GM19438 (cell line): ENCODE measurements around the gene KRTAP5-2.

ENCODE experiments used
- ATAC-seq: cut with Tn5 transposase; IDR thresholded peaks from one replicate; pipeline ENCODE4 v1.9.1; 2021; ENCODE audit warnings: low read depth; ENCODE audit not compliant: unreplicated experiment

The KRTAP5-2 gene

DNA sequence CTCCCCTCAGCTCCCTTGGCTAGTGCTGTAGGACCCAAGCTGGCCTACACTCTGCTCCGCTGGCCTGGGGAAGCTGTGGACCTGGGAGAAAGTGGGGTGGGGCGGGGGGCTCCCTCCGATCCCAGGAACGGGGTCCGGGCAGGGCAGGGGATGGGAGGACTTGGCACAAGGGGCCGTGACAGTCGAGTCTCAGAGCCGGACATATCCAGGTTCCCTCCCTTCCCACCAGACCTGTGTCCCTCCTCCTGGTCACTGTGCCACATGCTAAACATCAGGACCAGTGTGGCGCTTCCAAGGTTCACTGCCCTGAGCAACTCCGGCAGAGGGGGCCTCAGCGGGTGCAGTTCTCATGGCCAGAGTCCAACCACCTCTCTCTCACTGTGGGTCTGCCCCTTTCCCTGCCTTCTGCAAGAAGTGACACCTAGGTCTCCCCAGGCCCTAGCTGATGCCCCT is 28.1 kb downstream of the KRTAP5-2 start:
- ATAC-seq: no peak

DNA sequence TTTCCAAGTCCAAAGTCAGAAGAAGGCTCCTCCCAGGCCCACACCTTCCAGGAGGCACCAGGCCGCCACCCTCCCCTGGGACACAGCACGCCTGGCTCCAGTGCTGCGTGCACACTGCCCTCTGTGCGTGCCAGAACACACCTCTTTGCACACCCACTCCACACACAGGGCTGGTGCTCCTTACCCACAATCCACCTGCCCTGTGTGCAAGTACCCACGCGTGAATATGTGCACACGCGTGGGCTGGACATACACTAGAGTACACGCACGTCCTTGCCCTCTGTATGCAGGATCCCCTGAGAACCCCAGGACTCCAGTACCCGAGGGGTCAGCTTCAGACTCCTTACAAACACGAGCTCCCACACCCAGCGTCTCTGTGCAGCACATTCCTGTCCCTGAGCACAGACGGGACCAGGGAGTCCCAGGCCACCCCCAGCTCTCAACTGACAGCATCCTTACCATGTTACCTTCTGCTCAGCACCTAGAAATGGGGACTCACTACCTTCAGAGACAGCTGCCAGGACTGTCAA is 28.8 kb downstream of the KRTAP5-2 start:
- ATAC-seq: no peak

DNA sequence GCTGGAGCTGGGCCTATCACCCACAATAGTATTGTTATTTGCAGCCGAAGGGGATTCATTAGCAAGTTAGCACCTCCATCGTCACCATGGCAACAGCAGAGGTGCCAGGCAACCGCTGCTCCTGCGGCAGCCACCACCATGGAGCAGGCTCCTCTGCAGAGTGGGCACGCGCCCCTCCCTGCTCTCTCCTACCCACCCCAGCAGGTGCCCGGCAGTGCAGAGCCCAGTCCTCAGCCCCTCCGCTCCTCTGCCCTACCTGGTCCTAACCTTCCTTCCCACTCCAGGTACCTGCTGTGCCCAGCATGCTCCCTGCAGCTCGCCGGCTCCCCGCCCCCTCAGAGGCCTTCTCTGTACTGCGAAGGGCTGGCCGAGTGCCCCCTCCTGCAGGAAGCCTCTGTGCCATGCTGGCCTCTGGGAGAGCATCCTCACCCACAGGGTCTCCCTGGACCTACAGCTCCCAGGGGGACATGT is 29.6 kb downstream of the KRTAP5-2 start:
- ATAC-seq: no peak

DNA sequence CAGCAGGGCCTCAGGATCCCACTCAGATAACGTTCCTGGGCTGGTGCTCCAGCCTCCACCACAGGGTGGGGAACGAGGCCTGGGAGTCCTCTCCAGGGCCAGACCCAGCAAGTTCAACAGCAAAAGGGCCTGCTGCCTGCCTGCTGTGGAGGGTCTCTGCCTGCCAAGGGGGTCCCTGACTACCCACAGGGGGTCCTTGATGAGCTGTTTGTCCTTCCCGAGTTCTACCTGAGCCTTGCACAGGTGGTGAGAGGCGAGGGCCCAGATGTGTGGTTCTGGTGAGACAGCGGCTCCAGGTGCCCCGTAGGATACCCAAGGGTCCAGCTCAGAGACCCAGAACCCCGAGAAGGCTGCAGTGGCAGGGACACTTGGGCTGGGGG is 30.4 kb downstream of the KRTAP5-2 start:
- ATAC-seq: no peak

DNA sequence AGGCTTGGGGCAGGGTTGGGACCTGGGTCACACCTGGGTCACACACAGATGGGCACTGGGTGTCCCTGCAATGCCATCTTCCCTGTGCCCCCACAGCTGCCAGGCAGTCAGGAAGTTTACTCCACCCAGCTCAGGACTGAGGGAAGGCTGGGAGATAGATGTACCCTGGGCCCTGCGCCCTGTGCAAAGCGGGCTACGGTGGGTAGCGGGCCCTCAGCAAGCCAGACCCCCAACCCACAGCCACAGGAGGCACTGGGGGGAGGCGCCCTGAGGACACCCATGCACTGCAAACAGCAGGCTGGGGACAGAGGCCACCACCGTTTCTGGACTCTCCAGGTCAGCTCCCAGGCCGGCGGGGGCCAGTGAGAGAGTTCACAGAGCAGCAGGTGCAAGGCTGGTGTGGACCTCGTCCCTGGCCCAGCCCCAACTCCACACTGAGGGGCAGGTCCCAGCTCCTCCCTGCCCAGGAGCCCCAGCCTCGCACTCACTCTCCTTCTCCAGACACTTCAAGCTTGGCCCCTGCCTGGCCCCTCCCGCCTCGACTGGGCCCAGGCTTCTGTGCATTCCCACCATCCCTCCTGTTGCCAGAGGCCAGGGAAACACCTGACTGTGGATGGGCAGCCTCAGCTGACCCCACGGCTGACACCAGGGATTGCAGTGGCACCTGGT is 30.9 kb downstream of the KRTAP5-2 start:
- ATAC-seq: no peak

DNA sequence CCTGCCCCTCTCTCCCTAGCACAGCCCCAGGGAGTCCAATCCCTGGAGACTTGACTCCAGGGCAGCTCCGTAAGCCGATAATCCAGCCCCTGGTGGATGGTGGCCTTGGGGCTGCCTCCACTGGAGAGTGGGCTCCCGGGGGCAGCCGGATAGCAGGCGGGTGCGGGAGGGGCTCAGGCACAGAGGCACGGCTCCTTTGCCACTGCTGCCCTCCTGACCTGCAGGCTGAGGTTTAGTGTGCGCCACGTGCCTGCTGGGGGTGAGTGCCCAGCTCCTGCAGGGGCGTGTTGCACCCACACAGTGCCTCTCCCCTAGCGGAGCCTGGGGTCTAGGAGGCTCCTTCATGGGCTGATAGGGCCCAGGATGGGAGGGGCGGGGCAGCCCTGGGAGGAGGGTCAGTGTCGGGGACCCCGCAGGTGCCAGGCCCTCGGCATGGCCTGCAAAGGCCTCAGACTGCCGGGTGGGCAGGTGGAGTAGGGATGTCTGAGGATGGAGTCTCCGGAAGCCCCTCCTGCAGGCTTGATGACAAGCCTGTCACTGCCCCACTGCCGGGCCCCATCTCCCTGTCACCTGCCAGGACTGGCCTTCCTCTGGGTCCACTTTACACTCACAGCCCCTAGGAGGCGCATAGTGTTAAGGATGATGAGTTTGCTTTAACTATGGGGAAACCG is 31.6 kb downstream of the KRTAP5-2 start:
- ATAC-seq: no peak

DNA sequence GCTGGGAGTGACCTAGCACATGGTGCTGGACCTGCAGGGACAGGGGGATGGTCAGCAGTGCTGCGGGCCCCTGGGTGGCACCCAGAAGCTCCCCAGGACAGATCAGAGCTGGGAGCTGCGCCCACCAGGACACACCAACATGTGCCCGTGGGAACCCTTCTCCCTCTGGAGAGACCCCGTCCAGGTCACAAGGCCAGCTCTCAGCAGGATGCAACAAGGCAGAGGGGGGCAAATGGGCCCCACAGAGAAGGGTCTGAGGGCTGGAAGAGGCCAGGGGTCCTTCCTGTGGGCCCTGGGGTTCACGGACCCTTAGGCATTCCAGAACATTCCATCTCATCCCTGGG is 32.2 kb downstream of the KRTAP5-2 start:
- no peak for ATAC-seq

DNA sequence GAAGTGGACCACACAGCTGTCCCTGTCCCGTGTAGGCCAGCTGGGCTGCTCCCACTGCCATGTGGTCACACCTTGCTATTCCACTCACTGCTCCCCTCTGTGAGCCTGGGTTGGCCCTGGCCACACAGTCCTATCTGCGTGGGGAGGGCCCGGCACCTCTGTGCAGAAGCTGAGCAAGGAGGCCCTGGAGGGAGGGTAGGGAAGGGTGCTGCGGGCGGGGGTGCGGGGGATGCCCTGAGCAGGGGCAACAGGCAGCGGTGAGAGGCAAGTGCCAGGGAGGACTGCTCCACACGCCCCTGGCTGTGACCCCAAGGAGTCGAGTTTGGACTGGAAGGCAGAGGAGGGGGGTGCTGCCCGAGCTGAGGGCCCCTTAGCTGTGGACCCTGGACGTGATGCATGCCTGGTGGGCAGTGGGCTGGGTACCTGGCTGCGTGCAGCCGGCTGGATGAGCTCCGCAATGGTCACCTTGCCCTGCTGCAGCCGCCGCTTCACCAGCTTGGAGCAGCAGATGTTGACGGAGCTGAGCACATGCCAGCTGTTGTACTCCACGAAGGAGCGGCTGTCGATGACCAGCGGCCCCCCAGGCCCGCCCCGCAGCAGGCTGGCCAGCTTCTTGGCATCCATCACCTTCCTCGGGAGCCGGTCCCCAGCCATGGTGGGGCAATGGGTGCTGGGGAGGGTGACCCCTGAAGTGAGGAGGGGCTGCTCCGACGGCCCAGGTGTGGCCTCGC is 32.8 kb downstream of the KRTAP5-2 start:
- no peak for ATAC-seq

DNA sequence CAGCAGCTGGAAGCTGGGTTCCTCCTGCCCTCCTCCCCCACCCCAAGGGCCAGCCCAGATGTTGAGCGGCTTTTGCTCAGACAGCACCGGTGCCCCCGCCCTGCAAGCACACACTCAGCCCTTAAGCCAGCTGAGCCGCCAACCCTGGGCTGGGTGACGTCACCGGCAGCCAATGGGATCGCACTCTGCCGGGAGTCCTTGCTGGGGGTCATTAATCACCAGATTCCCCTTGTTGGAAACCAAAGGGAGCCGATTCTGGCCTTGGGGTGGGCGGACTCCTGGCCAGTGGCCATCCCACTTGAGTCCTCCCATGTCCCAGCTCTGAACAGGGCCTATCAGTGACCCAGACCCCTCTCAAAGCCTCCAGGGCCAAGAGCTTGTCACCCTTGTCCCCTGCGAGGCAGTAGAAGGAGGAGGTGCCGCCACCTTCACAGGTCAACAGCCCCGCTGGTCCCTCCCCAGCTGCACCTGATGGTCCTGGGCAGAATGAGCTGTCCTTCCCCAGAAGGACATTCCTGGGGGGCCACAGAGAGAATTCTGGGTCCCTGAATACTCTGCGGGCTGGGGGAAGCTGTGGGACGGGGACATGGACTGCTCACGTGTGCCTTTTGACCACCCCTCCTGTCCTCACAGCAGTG is 33.4 kb downstream of the KRTAP5-2 start:
- ATAC-seq: no peak

DNA sequence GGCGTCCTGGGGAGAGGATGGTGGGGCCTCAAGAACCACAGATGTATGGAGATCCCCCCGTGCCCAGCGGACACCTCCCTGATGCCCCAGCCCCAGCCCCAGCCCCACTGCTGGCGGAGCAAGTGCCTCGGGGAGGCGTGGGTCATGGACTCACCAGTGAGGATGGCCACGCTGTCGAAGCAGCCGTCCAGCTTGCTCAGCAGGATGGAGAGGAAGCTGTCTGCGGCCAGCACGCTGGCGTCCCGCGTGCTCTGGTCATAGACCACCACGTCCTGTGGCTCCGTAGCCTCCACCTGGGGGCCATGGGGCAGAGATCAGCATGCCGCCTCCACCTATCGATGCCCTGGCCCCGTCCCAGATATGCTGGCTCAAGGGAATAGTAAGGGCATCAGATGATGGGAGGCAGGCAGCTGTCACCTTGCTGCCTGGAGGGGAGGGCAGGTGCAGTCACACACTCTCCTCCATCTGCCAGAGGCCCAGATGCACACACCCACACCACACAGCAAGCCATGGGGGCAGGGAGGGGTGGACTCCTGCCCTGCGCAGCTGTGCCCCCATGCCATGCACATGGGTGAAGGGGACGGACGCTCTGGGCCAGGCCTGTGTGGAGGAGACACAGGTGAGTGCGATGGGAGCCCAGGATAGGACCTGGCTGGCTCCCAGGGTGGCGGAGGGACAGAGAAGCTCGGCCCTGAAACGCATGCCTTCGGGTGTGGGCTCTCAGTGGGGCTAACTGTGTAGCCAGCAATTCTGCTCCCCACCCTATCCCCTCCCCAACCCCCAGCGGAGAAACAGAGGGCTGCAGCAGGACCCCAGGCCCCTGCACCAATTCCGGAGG is 34.2 kb downstream of the KRTAP5-2 start:
- no peak for ATAC-seq

DNA sequence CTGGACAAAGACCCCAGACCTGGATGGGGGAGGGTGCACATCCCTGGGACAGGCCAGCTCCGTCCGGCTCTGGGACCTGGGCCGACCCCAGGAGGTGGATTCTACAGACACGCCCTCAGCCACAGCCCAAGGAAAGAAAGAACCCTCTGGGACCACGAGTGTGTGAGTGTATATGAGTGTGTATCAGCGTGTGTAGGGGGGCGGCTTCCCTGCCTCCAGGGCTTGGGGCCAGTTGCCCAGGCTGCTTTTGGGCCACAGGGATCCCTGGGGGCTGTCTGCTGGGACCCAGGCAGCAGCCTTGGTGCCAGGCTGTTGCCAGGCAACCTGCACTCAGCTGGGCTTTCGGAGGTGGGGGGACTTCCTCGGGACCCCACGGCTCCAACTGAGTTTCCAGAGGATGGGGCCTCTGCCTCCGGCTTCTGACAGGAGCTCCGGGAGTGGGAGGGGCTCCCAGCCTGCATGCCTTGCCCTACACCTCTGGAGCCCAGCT is 34.9 kb downstream of the KRTAP5-2 start:
- ATAC-seq: no peak

DNA sequence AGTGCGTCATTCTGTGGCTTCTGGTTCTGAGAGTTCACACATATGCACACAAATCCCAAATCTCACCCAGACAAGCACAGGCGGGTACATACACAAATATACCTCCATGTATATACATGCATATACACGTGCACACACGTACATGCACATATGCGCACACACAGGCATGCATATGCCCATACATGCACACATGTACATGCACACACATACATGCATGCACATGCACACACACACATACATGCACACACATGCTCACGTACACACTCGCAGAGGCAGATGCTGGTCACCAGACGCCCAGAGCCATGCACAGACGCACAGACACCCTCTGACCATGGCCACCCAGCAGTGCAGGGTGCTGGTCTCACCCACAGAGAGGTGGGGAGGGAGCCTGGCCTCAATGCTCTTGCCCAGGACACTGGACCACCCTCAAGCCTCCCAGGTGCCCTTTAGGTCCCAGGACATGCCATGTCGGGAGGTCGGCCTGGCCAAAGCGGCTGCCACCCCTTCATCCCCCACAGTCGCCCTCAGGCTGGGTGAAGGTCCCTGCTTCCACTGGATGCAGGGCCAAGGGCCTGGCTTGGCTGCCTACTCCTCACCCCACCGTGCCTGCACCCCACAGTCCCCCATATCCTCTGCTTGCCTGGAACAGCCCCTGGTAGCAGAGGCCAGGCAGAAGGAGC is 35.5 kb downstream of the KRTAP5-2 start:
- no peak for ATAC-seq

DNA sequence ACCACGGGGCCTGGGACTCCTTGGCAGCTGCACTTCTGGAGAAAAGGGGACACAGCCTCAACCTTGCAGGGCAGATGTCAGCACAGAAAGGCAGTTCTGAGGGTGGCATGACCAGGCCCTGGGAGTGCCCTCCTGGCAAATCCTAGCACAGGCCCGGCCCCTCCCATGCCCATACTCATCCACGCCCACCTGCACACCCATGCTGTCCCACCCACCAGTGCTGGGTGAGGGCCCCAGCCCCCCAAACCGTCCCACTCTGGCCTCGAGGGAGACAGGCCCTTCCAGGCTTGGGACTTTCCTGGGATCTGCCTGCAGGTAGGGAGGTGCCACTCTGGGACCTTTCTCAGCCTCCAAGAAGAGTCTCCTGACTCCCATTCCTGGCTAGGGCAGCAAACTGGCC is 36.1 kb downstream of the KRTAP5-2 start:
- ATAC-seq: no peak

DNA sequence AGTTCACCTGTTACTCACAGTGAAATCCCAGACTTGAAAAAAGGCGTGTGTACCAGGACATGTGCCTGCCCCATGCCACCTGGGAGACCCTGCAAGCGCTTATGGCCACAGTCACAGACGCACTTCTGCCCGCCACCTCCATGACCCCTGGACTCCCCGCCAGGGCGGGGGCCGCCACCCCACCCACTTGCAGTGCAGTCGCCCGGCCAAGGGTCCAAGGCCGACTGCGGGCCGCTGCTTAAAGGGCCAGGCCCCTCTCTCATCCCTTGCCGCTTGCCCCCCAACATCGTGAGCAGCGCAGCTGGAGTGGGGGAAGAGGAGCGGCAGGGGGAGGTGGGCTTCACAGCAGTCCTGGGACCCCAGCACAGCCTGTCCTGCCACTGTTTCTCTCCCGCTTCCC is 36.8 kb downstream of the KRTAP5-2 start:
- no peak for ATAC-seq

DNA sequence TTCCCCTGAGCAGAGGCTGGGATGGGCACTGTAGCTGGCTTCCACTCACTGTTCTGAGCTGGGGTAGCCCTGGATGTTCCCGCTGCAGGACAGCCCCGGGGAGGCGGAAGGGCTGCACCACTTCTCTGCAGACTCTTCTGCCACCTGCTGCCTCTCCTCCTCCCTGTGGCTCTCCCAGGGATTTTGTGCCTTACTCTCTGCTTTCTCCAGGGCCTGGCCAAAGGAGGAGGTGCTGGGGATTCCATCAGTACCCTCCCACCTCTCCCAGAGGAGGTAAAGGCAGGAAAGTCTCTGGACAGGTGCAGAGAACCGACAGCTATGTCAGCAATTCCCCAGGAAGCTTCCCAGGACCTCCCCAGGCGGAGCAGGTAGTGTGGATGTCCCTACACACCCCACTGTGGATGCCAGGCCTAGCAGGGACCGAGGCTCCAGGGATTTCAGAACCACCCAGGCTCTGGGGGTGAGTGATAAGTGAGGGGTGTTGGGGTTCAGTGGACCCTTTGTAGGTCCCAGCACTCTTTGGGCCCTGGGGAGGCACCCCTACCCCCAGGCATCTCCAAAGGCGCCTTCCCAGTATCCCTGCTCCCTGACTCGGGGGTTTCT is 37.3 kb downstream of the KRTAP5-2 start:
- ATAC-seq: no peak

DNA sequence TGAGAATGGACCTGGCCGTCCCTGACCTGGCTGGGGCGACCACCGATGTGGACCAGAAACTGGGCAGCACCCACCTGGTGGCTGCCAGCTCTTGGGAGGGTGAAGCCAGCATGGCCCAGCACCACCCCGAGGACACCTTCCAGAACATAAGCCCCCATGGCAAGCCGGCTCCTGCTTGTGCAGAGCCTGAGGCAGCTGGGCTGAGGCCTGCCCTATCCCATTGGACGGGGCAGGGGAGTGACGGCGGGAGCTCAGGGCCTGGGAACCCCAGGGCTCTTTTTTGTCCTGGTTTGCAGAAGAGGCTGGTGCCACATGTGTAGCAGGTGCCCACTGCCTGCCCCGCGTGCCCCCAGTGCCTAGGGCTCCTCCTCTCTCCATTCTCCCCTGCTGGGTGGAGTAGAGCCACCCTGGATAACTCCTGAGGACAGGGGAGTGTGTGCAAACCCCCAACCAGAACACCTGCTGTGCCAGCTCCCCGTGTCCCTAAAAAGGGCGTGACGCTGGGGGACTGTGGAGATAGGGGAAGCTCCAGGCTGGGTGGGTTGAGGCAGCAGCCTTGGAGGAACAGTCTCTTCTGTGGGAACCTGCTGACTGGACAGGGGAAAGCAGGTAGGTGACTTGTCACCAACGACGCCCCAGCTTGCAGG is 38.0 kb downstream of the KRTAP5-2 start:
- ATAC-seq: no peak

DNA sequence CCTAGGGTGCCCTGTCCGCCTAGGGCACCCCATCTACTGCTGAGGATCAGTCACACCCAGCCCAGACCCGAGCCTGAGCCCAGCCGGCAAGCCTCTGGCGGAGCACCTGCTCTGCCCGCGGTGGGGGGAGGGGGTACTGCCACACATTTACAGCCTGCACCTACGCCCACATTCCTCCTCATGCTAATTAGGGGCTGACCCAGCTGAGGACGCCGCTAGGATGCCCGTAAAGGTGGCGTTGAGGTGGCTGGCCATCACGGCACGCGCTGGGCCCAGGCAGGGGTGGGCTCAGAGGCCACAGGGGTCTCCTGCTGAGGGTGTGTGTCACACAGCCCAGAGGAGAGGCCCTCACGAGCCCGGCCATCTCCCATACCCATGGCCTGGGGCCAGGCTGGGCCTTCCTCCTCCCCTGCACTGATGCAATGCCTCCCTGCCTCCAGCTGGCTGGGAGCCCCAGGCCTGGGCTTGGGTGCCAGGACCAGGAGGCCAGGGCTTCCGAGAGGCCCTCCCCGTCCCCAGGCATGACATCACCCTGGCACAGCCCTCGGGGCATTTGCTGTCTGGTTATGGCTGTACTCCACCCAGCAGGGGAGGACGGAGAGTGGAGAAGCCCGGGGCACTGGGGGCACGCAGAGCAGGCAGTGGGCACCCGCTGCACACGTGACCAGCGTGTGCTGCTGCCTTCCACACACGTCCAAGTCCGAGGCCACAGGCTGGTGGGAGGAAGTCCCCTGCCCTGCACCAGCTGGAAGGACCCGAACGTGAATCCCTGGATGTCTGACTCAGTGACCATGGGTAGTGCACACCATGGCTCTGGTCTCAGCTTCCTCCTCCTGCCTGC is 38.8 kb downstream of the KRTAP5-2 start:
- ATAC-seq: no peak

DNA sequence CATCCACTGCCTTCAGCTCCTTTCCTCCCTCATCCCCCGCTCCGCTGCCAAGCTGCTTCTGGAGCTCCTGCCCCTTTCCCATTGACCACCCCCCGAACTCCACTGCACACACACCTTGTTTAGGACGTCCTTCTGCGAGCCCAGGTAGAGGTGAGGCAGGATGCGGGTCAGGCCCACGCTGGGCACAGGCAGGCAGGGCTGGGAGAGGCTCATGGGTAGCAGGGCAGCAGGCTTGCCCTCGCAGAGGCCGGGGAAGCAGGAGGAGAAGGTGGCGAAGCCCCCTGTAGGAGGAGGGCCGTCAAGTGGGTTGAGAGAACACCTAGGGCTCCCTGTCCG is 39.4 kb downstream of the KRTAP5-2 start:
- ATAC-seq: no peak
